Midbrain (tissue), 1 donor: ENCODE measurements around the gene H2BW2.
"Not testable (repeated sequence)": the region's sequence is repeated elsewhere in the genome, so short reads cannot be mapped to it uniquely, and the experiment has no call there.

Experiments
- DNase-seq: peaks from one replicate; lab custom pipeline; 2025; lab: John Stamatoyannopoulos, UW

The H2BW2 gene

DNA sequence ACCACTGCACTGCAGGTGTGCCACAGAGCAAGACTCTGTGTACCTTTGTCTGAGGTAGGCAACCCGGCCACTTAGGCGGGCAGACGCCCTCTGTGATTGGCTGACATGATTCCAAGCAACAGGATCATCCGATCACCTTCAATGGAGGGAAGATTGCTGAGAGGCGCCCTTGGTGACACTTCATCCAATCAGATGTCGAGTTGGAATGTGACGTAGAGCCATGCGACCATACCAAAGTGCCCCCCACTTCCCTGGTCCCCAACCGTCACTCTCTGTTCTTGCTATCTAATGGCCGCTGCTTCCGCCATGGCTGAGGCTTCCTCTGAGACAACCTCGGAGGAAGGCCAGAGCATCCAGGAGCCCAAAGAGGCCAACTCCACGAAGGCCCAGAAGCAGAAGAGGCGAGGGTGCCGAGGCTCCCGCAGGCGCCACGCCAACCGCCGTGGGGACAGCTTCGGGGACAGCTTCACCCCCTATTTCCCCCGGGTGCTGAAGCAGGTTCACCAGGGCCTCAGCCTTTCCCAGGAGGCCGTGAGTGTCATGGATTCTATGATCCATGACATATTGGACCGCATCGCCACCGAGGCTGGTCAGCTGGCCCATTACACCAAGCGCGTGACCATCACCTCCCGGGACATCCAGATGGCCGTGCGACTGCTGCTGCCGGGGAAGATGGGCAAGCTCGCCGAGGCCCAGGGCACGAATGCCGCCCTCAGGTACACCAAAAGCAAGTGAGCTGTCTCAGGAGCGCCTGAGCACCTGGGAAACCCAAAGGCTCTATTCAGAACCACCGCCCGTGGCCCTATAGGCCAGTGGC lies at the start of gene H2BW2:
Gene H2BW2, plus strand, starts transcription at position 268 of the 817 bp plus-strand sequence. Its CDS starts 39 bp downstream, at position 307.
- no peak for DNase-seq

DNA sequence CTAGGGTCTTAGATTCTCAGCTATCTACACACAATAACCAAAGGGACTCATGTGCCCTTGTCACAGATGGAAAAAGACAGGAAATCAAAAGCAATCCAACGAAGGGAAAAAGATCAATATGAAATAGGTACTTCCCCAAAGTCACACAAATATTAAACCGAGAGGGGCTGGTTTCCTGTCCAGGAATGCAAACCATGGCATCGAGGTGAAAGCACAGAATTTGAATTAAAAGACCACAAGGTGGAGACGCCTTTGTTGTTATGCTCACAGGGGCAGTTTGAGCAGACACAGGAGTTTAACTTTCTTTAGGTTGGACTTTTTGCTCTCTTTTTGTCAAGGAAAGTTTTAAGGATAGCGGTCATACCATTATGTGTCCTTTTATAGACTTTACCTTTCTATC lies 40.5 kb upstream of the H2BW2 start:
- DNase-seq: no peak

- no peak for DNase-seq
These were observed 30.9 kb upstream of the H2BW2 start for GRCh38 chrX:104008831-104009230.

GRCh38 chrX:104013158-104013557 lies 26.6 kb upstream of the H2BW2 start:
- DNase-seq: no peak

DNA sequence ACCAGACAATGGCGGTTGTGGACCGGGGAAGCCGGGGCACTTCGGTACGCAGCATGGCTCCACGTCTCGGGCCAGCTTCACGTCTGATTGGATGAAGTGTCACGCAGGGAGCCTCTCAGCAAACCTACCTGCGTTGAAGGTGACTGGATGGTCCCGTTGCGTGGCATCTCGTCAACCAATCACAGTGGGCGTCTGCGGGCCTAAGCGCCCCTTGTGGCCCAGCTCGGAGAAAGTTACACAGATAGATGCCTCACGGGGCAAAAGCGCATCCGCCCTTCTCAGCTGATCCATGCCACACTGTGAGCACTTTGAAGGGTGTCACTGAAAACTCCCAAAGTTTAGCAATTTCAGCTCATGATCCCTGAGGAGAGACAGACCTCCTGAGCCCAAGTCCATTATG lies 26.1 kb upstream of the H2BW2 start, which contains the start of gene H2BW1:
Gene H2BW1, minus strand, starts transcription at position 103 of the 400 bp plus-strand sequence. CDS start 132 bp downstream, outside the sequence.
- no peak for DNase-seq

DNA sequence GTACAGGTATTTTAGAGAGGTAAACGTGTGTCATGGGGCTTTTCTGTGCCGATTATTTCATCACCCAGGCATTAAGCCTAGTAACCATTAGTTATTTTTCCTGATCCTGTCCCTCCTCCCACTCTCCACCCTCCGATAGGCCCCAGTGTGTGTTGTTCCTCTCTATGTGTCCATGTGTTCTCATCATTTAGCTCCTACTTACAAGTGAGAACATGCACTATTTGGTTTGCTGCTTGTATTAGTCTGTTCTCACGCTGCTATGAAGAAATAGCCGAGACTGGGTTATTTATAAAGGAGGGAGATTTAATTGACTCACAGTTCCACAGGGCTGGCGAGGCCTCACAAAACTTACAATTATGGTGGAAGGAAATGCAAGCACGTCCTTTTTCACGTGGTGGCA lies 24.2 kb upstream of the H2BW2 start:
- DNase-seq: not testable (repeated sequence)

DNA sequence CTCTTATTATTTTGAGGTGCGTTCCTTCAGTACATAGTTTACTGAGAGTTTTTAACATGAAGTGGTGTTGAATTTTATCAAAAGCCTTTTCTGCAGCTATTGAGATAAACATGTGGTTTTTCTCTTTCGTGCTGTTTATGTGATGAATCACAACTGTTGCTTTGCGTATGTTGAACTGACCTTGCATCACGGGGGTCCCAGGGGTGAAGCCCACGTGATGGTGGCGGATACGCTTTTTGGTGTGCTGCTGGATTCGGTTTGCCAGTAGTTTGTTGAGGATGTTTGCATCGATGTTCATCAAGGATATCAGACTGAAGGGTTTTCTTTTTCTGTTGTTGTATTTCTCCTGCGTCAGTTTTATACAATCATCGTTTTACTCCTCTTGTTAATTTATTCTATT lies 21.6 kb upstream of the H2BW2 start:
- DNase-seq: no peak

GRCh38 chrX:104041003-104041402 lies 1.2 kb downstream of the H2BW2 start:
- DNase-seq: no peak

- DNase-seq: no peak
These were observed 5.9 kb downstream of the H2BW2 start for GRCh38 chrX:104045642-104046041.

- no peak for DNase-seq
These were observed 7.4 kb downstream of the H2BW2 start for GRCh38 chrX:104047171-104047570.

DNA sequence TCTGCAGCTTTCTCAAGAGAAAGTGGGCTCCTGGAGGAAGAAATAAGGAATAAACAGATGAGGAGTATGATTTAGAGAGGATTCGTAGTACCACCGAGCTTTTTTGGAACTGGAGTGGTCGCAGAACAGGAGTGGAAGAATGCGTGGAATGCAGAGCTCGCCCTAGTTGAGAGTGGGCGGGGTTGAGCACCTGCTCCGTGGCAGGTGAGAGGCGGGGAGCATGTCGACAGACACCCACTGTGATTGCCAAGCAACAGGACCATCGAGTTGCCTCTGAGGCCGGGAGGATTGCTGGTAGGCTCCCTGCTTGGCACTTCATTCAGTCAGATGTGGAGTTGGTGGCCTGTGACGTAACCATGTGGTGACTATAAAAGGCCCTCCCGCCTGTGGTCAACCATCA lies 15.2 kb downstream of the H2BW2 start:
- not testable (repeated sequence) for DNase-seq

GRCh38 chrX:104062636-104063035 lies 22.9 kb downstream of the H2BW2 start:
- not testable (repeated sequence) for DNase-seq

DNA sequence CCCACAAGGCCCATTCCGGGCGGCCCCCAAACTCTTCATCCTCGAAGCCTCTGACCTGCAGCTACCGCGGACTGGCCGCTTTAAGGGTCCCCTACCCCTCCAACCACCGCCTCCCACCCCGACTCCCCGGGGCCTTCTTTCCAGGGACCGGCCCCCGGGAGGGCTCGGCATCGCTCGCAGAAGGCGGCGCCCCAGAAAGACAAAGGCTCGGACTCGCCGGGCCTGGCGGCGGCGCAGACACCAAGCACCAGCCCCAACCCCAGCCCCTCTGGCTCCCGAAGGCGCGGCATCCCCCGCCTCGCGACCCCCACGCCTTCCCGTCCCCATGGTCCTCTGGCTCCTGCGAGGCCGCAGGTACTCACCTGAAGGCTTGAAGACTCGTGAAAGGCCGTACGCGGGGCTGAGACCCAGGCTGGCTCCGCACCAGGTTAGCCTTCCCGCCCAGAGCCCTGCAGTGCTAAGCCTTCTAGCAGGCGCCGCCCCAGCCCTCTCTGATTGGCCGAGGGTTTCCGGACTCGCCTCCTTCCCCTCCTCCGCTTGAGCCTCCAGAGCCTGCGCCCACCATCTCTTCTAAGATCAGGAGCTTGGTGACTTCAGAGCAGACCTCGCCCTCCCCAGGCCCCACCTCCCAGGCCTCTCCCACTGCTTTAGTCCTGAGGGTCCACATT lies 36.2 kb downstream of the H2BW2 start, which contains the start of gene TMSB15C:
Gene TMSB15C, minus strand, starts transcription at position 459 of the 668 bp plus-strand sequence.
- not testable (repeated sequence) for DNase-seq

DNA sequence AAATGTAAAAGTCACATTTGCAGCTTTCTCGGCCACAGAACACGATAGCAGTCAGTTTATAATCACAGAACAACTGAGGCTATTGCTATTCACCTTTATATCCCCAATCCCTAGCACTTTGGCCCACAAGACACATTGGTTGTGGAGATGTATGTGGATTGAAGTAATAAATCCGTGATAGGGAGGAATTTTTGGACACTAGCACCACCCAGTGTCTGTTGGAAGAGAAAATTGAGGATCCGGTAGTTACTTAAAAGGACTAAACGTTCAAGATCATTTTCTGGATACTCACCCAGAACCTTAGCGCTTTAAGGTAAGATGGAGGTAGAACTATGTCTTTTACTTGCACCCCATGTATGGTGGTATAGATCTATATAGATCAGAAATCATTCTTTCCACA lies 38.1 kb downstream of the H2BW2 start:
- DNase-seq: not testable (repeated sequence)

DNA sequence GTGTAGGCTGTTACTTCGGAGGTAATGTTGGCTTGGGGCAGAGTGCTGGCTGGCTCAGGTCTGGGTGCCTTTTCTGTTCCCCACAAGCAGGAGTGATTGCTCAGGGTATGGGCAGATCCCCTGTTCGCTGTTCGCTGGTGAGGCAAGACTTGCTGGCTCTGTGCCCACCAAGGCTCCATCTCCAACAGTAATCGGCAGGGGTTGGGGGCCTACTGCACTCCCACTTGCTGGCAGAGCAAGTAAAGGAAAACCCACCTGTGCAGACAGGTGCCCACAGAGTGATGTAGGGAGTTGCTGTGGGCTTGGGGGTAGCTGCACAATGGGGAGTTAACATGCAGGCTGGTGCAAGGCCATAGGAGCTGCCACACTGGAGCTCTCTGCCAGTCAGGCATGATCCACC lies 44.3 kb downstream of the H2BW2 start:
- no peak for DNase-seq

- DNase-seq: no peak
These were observed 45.0 kb downstream of the H2BW2 start for GRCh38 chrX:104084534-104085277.

DNA sequence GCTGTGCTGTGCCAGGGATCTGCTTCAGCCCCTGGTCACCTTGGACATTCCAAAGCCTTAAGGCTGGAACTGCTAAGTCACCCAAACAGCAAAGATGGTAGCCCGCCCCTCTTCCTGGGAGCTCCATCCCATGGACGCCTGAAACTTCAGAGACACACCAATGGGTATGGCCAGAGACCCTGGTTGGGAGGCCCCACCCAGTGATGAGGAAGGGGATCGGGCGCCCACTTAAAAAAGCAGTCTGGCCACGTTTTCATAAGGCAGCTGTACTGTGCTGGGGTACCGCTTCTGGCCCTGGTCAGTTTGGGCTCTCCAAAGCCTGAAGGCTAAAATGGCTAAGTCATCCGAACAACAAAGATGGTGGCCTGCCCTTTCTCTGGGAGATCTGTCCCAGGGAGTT lies 45.7 kb downstream of the H2BW2 start:
- no peak for DNase-seq

DNA sequence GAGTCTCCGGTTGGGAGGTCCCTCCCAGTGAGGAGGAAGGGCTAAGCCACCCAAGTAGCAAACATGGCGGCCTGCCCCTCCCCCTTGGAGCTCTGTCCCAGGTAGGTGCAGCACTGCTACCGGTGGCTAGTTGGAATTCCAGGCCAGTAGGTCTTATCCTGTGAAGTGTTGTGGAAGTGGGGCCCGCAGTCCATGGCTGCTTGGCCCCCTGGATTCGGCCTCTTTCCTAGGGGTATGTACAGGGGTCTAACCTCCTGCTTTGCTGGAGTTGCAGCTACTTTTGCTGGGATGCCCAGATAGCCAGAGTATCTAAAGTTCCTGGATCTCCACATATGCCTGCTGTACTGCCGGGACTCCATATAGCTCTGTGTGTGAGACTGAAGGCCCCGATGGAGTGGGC lies 46.2 kb downstream of the H2BW2 start:
- DNase-seq: no peak
